Omental fat pad (tissue), 4 donors: ENCODE results near the gene SNX8. TPM values are rescaled to one million over a fixed set of nuclear protein-coding genes. Genes with fewer than 3 reads are reported as not detected.
"Not testable (repeated sequence)": the region's sequence is repeated elsewhere in the genome, so short reads cannot be mapped to it uniquely, and the experiment has no call there.

ENCODE experiments used
- ATAC-seq: fragments of 150-250 bp; one replicate; pipeline ENCODE4 v1.9.1; 2016; ENCODE audit warnings: mild to moderate bottlenecking, moderate library complexity; ENCODE audit not compliant: low FRiP score
- DNase-seq: peaks from one replicate; pipeline ENCODE4 v3.0.0-alpha.2; 2019; ENCODE audit warnings: low spot score
- total RNA-seq, 4 donors: library from RNA; depleted of rRNA; stranded (reverse); fragments of >200 nt; gene quantifications; one replicate each; pipeline ENCODE4 v1.1.0, GENCODE V29; 2016
- TF ChIP-seq, protein P1 (sequence below), 3 donors: fragments of 450-650 bp; IDR thresholded peaks; one replicate each; pipeline ENCODE4 v1.5.1; 2016 to 2017; ENCODE audit warnings: antibody characterized with exemption in 3 of 3, mild to moderate bottlenecking in 3 of 3, moderate library complexity in 2 of 3

The SNX8 gene
- total RNA-seq, 4 donors from 2014 or later = 18.6 to 50.1 (median 26.7) TPM

DNA sequence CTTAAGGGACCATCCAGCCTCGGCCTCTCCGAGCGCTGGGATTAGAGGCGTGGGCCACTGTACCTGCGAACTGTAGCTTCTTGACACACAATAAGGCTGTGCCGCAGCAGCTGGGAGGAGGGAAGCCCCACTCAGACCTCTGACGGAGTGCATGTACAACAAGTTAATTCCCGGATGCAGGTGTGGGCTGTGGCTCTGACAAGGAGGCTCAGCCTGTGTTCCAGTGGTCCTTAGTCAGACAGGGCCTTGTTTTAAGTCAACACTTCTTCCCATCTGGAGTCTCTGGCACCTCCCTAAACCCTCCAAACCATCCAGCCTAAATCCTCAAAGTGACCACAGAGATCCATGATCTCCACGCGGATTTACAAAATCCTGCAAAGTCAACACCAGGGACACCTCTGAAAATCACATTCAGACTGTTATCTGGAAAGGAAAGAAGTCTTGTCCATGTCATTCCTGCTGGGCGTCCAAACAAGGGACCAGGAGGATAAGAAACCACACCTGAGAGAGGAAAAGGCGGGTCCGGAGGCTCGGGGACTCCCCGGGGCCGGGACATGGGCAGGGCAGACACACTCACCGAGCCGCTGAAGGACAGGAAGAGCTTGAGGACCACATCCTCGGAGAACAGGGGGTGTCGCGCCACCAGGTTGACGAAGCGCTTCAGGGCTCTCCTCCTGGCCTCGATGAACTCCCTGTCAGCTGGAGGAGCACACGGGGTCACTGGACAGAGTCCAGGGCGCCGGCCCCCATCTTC lies 42.8 kb downstream of the SNX8 start:
- TF ChIP-seq, protein P1, sequence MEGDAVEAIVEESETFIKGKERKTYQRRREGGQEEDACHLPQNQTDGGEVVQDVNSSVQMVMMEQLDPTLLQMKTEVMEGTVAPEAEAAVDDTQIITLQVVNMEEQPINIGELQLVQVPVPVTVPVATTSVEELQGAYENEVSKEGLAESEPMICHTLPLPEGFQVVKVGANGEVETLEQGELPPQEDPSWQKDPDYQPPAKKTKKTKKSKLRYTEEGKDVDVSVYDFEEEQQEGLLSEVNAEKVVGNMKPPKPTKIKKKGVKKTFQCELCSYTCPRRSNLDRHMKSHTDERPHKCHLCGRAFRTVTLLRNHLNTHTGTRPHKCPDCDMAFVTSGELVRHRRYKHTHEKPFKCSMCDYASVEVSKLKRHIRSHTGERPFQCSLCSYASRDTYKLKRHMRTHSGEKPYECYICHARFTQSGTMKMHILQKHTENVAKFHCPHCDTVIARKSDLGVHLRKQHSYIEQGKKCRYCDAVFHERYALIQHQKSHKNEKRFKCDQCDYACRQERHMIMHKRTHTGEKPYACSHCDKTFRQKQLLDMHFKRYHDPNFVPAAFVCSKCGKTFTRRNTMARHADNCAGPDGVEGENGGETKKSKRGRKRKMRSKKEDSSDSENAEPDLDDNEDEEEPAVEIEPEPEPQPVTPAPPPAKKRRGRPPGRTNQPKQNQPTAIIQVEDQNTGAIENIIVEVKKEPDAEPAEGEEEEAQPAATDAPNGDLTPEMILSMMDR (IDR thresholded peaks at IDR 0.05) = no peak
- DNase-seq = no peak
- no peak for ATAC-seq

DNA sequence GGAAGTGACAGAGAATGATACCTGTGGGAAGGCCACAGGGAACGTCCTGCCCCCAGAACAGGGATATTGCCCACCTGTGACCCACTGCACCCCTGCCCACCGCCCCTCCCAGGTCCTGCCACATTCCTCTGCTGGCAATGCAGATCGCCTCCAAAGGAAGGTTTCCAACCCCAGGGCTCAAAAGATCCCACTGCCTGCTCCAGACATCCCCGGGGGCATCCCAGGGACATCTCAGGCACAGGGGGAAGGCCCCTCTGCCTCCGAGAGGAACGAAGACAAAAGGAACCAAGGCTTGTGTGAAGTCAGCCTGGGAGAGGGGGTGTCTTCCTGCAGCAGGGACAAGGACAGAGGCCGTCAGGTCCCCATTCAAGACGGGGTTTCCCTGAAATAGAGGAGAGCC lies 43.7 kb downstream of the SNX8 start:
- ATAC-seq (no peak), DNase-seq (no peak)
- TF ChIP-seq, protein P1 (IDR thresholded peaks at IDR 0.05) = no peak

DNA sequence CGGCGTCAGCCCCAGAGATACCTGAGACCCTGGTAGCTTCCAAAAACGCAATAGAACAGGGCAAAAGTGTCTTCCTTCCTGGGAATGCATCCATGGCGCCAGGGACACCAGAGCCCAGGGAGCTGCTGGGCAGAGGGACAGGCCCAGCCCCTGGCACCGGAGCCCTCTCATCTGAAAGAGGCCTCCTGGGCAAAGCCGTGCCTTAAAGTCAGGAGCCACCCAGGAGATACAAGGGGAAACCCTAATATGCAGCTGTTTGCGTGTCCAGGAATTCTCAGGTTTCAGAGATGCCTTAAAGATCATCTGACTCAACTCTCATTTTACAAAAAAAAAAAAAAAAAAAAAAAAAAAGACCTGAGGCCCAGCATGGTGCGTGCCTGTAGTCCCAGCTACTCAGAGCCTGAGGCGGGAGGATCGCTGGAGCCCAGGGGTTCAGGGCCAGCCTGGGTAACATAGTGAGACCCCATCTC lies 44.2 kb downstream of the SNX8 start:
- ATAC-seq (no peak), DNase-seq (no peak)
- TF ChIP-seq, protein P1 (IDR thresholded peaks at IDR 0.05) = no peak

DNA sequence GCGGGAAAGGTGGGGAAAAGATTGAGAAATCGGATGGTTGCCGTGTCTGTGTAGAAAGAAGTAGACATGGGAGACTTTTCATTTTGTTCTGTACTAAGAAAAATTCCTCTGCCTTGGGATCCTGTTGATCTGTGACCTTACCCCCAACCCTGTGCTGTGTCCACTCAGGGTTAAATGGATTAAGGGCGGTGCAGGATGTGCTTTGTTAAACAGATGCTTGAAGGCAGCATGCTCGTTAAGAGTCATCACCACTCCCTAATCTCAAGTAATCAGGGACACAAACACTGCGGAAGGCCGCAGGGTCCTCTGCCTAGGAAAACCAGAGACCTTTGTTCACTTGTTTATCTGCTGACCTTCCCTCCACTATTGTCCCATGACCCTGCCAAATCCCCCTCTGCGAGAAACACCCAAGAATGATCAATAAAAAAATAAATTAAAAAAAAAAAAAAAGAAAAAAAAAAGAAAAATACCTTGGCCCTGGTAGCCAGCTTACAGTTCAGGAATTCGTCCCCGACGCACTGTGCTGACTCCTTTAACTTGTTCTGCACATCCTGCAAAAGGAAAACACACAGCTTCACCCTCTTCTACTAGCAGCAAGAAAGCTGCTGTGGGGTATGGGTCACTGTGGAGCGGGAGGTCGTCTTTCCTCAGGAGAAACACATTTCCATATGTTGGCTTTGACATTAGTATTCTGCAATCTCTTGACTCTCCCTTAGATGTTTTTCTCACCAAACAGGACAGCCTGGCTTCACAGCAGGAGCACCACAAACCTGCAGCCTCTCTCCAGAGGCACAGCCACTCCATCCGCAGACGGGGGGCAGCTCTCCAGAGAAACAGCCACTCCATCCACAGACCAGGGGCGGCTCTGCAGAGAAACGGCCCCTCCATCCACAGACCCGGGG lies 44.9 kb downstream of the SNX8 start:
- DNase-seq, ATAC-seq: not testable (repeated sequence)

DNA sequence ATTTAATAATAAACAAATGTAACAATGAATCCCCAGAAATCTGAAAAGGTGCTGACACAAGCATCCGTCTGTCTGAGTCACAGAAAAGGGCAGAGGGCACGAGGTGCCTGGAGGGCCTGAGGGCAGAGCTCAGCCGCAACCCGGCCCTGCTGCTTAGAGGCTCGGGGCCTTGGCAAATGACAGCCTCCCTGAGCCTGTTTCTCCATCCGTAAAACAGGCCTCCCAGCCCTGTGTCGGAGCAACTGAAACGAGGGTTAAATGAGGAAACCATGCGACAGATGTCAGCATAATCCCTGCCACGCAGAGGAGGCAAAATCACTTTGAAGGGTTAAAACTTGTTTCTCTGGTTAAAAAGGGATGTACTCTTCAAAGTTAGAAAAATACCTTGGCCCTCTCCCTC lies 47.3 kb downstream of the SNX8 start:
- TF ChIP-seq, protein P1 (IDR thresholded peaks at IDR 0.05) = no peak

DNA sequence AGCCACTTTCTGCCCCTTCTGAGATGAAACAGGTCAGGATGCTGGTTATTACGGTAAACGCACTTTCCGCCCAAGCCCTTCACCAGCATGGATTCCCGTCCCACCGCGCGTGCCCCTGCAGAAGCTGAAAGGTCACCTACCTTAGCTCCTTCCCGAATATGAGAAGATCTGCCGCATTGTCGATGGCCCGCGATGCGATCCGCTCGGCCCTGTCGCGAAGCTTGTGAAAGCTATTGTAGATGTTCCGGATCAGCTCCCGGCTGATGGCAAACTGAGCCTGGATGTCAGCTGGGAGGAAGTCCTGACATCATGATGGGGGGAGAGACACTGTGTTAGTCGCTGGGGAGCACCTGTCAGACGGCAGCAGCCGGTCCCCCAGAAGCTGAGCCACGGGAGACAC lies 50.1 kb downstream of the SNX8 start:
- no peak for ATAC-seq
- TF ChIP-seq, protein P1 (IDR thresholded peaks at IDR 0.05) = no peak

More for the DNA sequence above, 47.3 kb downstream of the SNX8 start:
- ATAC-seq (no peak), DNase-seq (no peak)

DNA sequence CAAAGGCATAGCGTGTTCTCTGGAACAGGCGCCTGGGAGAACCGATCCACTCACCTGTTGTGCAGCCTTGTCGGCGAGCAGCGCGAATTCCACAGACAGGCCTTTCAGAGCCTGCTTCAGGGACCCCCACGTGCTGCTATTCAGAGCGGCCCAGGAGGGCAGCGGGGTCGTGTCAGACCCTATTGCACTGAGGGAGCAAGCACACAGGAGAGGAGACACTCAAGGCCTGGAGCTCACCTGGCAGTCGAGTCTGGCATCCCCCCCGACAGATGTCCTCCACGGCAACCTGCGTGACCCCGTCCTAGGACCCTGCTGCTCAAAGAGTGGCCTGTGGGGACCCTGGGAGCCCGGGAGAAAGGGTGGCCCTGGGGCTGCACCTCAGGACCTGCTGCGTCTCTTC lies 51.1 kb downstream of the SNX8 start:
- ATAC-seq (no peak), DNase-seq (no peak)
- TF ChIP-seq, protein P1 (IDR thresholded peaks at IDR 0.05) = no peak

More for the DNA sequence above, 50.1 kb downstream of the SNX8 start:
- DNase-seq = no peak
